ENCODE measurements around the gene CHTOP. TPM values are rescaled to one million over a fixed set of nuclear protein-coding genes. Genes with fewer than 3 reads are reported as not detected.

The CHTOP gene
- total and polyA plus RNA-seq, 2 experiments from 2014 or later, result 73.4 to 97.8 TPM

- Histone ChIP-seq H3K9me2 (ENCODE audit: insufficient read depth) (0 out of 2 replicates have a peak, but pooled peaks cover 3% of the 10 kb centered on the region), H3K4me3 (peak within 1 kb of the TSS; percentile 70), H3K79me2 (replicated peaks; ENCODE audit: insufficient read depth) (no peaks in the 10 kb centered on the region), H3F3A (replicated peaks; ENCODE audit: low read depth) (peaks cover 4% of the 10 kb centered on the region; the same call in 1 of the 2 replicates), H3K27me3 (ENCODE audit: insufficient read depth) (no peaks in the 10 kb centered on the region), H3K4me1 (ENCODE audit: insufficient read depth) (peaks cover 14% of the 10 kb centered on the region), H3K36me3 (ENCODE audit: insufficient read depth) (no peaks in the 10 kb centered on the region), H3K27ac (ENCODE audit: low read depth) (peak within 1 kb of the TSS; percentile 73; the same call in 1 of the 2 replicates), H3K4me2 (peak within 1 kb of the TSS; percentile 94), H2AFZ (peak within 1 kb of the TSS; percentile 94), H4K20me1 (replicated peaks; ENCODE audit: insufficient read depth) (no peaks in the 10 kb centered on the region)
- TF ChIP-seq CTCF (conservative IDR thresholded peaks at IDR 0.05; ENCODE audit: low read depth in 2 of 2) (peak; percentile 2 to 43; a peak in 3 of 4 replicates), STAT1 (IDR thresholded peaks at IDR 0.05; ENCODE audit: unreplicated experiment) (no peak)
- ATAC-seq (peak; percentile 4), DNase-seq (ENCODE audit: low spot score) (no peak)
- Mint-ChIP-seq H3K4me3 (peak within 1 kb of the TSS; percentile 82), H3K27ac (peak within 1 kb of the TSS; percentile 89), H3K4me1 (peaks cover 46% of the 10 kb centered on the region), H3K36me3 (ENCODE audit: low read depth) (peaks cover 28% of the 10 kb centered on the region), H3K27me3 (ENCODE audit: insufficient read depth, low read depth, poor library complexity) (peaks cover 13% of the 10 kb centered on the region), H3K9me3 (no peaks in the 10 kb centered on the region)
Observed at GRCh38 chr1:153627715-153628626, 5.9 kb upstream of the CHTOP start, which contains the start of gene S100A1. Gene S100A1 (plus strand): TSS chr1:153628434. CDS start chr1:153630522, 2,088 bp downstream.

- Histone ChIP-seq H3F3A (replicated peaks; ENCODE audit: low read depth) (peaks cover 8% of the 10 kb centered on the region; the same call in 1 of the 2 replicates), H3K36me3 (ENCODE audit: insufficient read depth) (no peaks in the 10 kb centered on the region), H3K4me1 (ENCODE audit: insufficient read depth) (peaks cover 11% of the 10 kb centered on the region), H4K20me1 (replicated peaks; ENCODE audit: insufficient read depth) (no peaks in the 10 kb centered on the region), H2AFZ (no peak overlapping the region), H3K9me2 (ENCODE audit: insufficient read depth) (0 out of 2 replicates have a peak, but pooled peaks cover 3% of the 10 kb centered on the region), H3K4me3 (no peak overlapping the region), H3K27me3 (ENCODE audit: insufficient read depth) (no peaks in the 10 kb centered on the region), H3K79me2 (replicated peaks; ENCODE audit: insufficient read depth) (no peaks in the 10 kb centered on the region), H3K4me2 (no peak overlapping the region), H3K27ac (ENCODE audit: low read depth) (no peak overlapping the region)
- Mint-ChIP-seq H3K9me3 (no peaks in the 10 kb centered on the region), H3K27me3 (ENCODE audit: insufficient read depth, low read depth, poor library complexity) (peaks cover 18% of the 10 kb centered on the region), H3K36me3 (ENCODE audit: low read depth) (peaks cover 31% of the 10 kb centered on the region), H3K27ac (no peak overlapping the region), H3K4me1 (peaks cover 47% of the 10 kb centered on the region), H3K4me3 (no peak overlapping the region)
- ATAC-seq, result no peak
- TF ChIP-seq STAT1 (IDR thresholded peaks at IDR 0.05; ENCODE audit: unreplicated experiment) (no peak), EZH2 (IDR thresholded peaks at IDR 0.05; ENCODE audit: low read depth, unreplicated experiment) (no peak), EZH2phosphoT487 (IDR thresholded peaks at IDR 0.05; ENCODE audit: unreplicated experiment) (no peak)
- no peak for DNase-seq (ENCODE audit: low spot score)
Observed at GRCh38 chr1:153628638-153629342, 5.1 kb upstream of the CHTOP start.

- Histone ChIP-seq H3K36me3 (ENCODE audit: insufficient read depth) (no peaks in the 10 kb centered on the region), H2AFZ (no peak overlapping the region), H3K27ac (ENCODE audit: low read depth) (no peak overlapping the region), H3K4me2 (no peak overlapping the region), H3K9me2 (ENCODE audit: insufficient read depth) (0 out of 2 replicates have a peak, but pooled peaks cover 3% of the 10 kb centered on the region), H3F3A (replicated peaks; ENCODE audit: low read depth) (peaks cover 8% of the 10 kb centered on the region; the same call in 1 of the 2 replicates), H3K4me3 (no peak overlapping the region), H3K79me2 (replicated peaks; ENCODE audit: insufficient read depth) (peaks cover under 1% of the 10 kb centered on the region), H4K20me1 (replicated peaks; ENCODE audit: insufficient read depth) (no peaks in the 10 kb centered on the region), H3K4me1 (ENCODE audit: insufficient read depth) (peaks cover 11% of the 10 kb centered on the region; the same call in 1 of the 2 replicates), H3K27me3 (ENCODE audit: insufficient read depth) (no peaks in the 10 kb centered on the region)
- H3K36me3 Mint-ChIP-seq (ENCODE audit: low read depth), result peaks cover 27% of the 10 kb centered on the region
- peaks cover 42% of the 10 kb centered on the region for H3K4me1 Mint-ChIP-seq
- no peak overlapping the region; the same call in 2 of the 3 replicates for H3K4me3 Mint-ChIP-seq
- H3K9me3 Mint-ChIP-seq, result no peaks in the 10 kb centered on the region
- no peak overlapping the region; the same call in 1 of the 2 replicates for H3K27ac Mint-ChIP-seq
- H3K27me3 Mint-ChIP-seq (ENCODE audit: insufficient read depth, low read depth, poor library complexity), result peaks cover 20% of the 10 kb centered on the region
- no peak for ATAC-seq
- no peak for DNase-seq (ENCODE audit: low spot score)
- no peak for TF ChIP-seq CREB1 (CRISPR knock-in tag; IDR thresholded peaks at IDR 0.05; ENCODE audit: low read depth)
Observed at GRCh38 chr1:153629343-153629665, 4.6 kb upstream of the CHTOP start.
